Ascending aorta (tissue), 2 donors: ENCODE results near the gene WDR93. TPM values are rescaled to one million over a fixed set of nuclear protein-coding genes. Genes with fewer than 3 reads are reported as not detected.

Experiments used
- DNase-seq, 2 donors: peaks; one replicate each; pipeline ENCODE4 v3.0.0-alpha.2; 2019; ENCODE audit warnings: low spot score in 2 of 2
- H3K27ac ChIP-seq, 2 donors: fragments of 200-600 bp; sonication (generic); one replicate each; pipeline ENCODE4 v1.5.1; 2016 to 2017; ENCODE audit warnings: mild to moderate bottlenecking in 1 of 2
- H3K27me3 ChIP-seq: fragments of 200-600 bp; sonication (generic); one replicate; pipeline ENCODE4 v1.5.1; 2017
- H3K36me3 ChIP-seq, 2 donors: fragments of 200-600 bp; sonication (generic); one replicate each; pipeline ENCODE4 v1.5.1; 2016
- H3K4me1 ChIP-seq, 2 donors: fragments of 200-600 bp; sonication (generic); one replicate each; pipeline ENCODE4 v1.5.1; 2016 to 2017; ENCODE audit warnings: mild to moderate bottlenecking in 1 of 2
- H3K4me3 ChIP-seq, 2 donors: fragments of 200-600 bp; sonication (generic); one replicate each; pipeline ENCODE4 v1.5.1; 2016 to 2017; ENCODE audit warnings: mild to moderate bottlenecking in 1 of 2
- H3K9me3 ChIP-seq, 2 donors: fragments of 200-600 bp; sonication (generic); one replicate each; pipeline ENCODE4 v1.5.1; 2016
- intact Hi-C: fragments of 100-400 bp; cut with DNase I; formaldehyde crosslinking; loops from one replicate; pipeline ENCODE4 v1.15.1; 2023
- total RNA-seq: library from RNA; depleted of rRNA; stranded (reverse); fragments of >200 nt; gene quantifications from one replicate; pipeline ENCODE4 v1.1.0, GENCODE V29; 2016
- TF ChIP-seq, protein P1 (sequence below), 3 experiments: fragments of 200-600 bp in 2 of 3; fragments of 450-650 bp in 1 of 3; sonication (generic) in 2 of 3; IDR thresholded peaks; one replicate each; pipeline ENCODE4 v1.5.1; 2016 to 2019; ENCODE audit warnings: antibody characterized with exemption in 3 of 3, mild to moderate bottlenecking in 1 of 3, moderate library complexity in 1 of 3

Gene WDR93
- total RNA-seq, 1 donor from 2014 or later: not detected

DNA sequence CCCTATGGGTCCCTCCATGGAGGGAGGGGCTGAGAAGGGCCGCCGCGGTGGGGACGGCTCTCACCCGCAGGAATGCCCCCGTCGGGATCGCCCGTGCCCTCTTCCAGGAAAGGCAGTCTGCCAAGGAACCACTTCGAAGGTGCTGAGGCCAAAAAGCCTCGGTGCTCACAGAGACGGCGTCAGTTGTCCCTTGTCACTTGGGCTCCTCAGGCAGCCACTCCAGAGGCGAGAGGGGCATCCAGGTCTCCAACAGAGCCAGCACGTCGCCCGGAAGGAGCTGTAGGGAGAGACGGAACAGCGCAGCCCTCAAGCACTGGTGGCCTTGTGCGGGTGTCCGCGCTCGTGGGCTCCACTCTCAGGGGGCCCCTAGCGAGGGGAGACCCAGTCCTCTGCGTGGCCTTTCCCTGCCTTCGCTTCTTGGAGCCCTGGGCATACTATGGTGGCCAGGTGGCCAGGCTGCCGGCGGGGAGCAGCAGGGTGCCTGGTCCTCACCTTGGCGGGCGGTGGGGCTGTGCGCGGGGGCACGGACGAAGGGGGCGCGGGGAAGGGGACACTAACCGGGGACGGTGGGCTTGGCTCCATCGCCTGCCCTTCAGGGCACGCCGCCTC is 59.4 kb downstream of the WDR93 start:
- Histone ChIP-seq H3K36me3 (no peaks in the 10 kb centered on the region), H3K27ac (no peak overlapping the region), H3K9me3 (no peaks in the 10 kb centered on the region), H3K4me1 (peaks cover 6 to 16% of the 10 kb centered on the region in 2 donors), H3K4me3 (peak overlapping the region; percentile 77 to 78), H3K27me3 (no peaks in the 10 kb centered on the region)
- intact Hi-C loops: loop anchor here (2.0 kb wide), 1 partner anchor 103 kb away; no protein-coding TSS in a partner anchor
- TF ChIP-seq, protein P1, sequence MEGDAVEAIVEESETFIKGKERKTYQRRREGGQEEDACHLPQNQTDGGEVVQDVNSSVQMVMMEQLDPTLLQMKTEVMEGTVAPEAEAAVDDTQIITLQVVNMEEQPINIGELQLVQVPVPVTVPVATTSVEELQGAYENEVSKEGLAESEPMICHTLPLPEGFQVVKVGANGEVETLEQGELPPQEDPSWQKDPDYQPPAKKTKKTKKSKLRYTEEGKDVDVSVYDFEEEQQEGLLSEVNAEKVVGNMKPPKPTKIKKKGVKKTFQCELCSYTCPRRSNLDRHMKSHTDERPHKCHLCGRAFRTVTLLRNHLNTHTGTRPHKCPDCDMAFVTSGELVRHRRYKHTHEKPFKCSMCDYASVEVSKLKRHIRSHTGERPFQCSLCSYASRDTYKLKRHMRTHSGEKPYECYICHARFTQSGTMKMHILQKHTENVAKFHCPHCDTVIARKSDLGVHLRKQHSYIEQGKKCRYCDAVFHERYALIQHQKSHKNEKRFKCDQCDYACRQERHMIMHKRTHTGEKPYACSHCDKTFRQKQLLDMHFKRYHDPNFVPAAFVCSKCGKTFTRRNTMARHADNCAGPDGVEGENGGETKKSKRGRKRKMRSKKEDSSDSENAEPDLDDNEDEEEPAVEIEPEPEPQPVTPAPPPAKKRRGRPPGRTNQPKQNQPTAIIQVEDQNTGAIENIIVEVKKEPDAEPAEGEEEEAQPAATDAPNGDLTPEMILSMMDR (IDR thresholded peaks at IDR 0.05): no peak
- no peak for DNase-seq

GRCh38 chr15:89750560-89751542 is 60.2 kb downstream of the WDR93 start, which contains the start of gene MESP1:
Gene MESP1, minus strand, starts transcription at chr15:89751249. Its CDS starts 18 bp downstream, at chr15:89751231.
- no peaks in the 10 kb centered on the region for H3K36me3 ChIP-seq
- intact Hi-C loops: loop anchor here (2.0 kb wide), 1 partner anchor 104 kb away; no protein-coding TSS in a partner anchor
- DNase-seq: peak; percentile 25 to 95
- H3K4me3 ChIP-seq: peak within 1 kb of the TSS; percentile 77 to 78
- TF ChIP-seq, protein P1 (IDR thresholded peaks at IDR 0.05): peak; percentile 88 to 94 (median 90)
- H3K27me3 ChIP-seq: no peaks in the 10 kb centered on the region
- peaks cover 6 to 16% of the 10 kb centered on the region in 2 donors for H3K4me1 ChIP-seq
- H3K27ac ChIP-seq: no peak within 1 kb of the TSS
- no peaks in the 10 kb centered on the region for H3K9me3 ChIP-seq

- Histone ChIP-seq H3K9me3 (no peaks in the 10 kb centered on the region), H3K27me3 (no peaks in the 10 kb centered on the region), H3K4me3 (peak overlapping the region in 1 of 2 donors; percentile 78), H3K27ac (no peak overlapping the region), H3K36me3 (no peaks in the 10 kb centered on the region), H3K4me1 (peaks cover 6 to 16% of the 10 kb centered on the region in 2 donors)
- intact Hi-C loops: loop anchor here (2.0 kb wide), 1 partner anchor 105 kb away; no protein-coding TSS in a partner anchor
- no peak for DNase-seq
- TF ChIP-seq, protein P1 (IDR thresholded peaks at IDR 0.05): no peak
These were observed 61.1 kb downstream of the WDR93 start for GRCh38 chr15:89751748-89752147.

GRCh38 chr15:89753855-89754254 is 63.2 kb downstream of the WDR93 start:
- no peaks in the 10 kb centered on the region for H3K9me3 ChIP-seq
- no peaks in the 10 kb centered on the region for H3K27me3 ChIP-seq
- no peak overlapping the region for H3K27ac ChIP-seq
- no peak for DNase-seq
- no peaks in the 10 kb centered on the region for H3K36me3 ChIP-seq
- TF ChIP-seq, protein P1 (IDR thresholded peaks at IDR 0.05): no peak
- intact Hi-C loops: no loop called here
- H3K4me3 ChIP-seq: no peak overlapping the region
- peaks cover 6 to 16% of the 10 kb centered on the region in 2 donors for H3K4me1 ChIP-seq

DNA sequence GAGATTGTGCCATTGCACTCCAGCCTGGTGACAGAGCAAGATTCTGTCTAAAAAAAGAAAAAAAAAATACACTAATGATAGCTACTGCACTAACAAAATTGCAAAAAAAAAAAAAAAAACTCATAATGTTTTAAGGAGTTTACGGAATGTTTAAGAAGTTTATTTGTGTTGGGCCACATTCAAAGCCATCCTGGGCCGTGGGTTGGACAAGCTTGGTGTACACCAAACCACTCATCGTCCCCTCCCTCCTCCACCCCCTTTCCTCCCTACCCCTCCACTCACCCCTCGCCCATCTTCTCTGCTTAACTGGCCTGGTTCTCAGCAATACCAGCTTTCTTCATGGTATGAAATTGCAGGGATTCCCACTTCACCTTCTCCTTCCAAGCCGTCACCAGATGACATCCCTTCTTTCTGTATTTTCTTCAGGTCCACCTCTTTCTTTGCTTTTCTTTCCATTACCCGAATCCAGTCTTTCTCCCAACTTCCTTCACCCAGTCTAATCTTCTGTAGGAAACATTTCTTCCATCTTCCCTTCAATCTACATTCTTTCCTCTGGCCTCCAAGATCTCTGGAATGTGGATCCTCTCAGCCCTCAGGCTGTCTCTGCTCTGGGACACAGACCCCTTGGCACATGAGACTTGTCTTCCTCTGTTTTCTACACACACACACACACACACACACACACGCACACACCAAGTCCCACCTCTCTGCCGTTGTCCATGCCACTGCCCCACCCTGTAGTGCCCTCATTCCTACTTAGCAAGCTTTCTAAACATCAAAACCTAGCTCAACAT is 63.9 kb downstream of the WDR93 start:
- intact Hi-C loops: no loop called here
- no peaks in the 10 kb centered on the region for H3K27me3 ChIP-seq
- no peak for DNase-seq
- no peak overlapping the region for H3K27ac ChIP-seq
- H3K9me3 ChIP-seq: no peaks in the 10 kb centered on the region
- TF ChIP-seq, protein P1 (IDR thresholded peaks at IDR 0.05): no peak
- peaks cover 6 to 15% of the 10 kb centered on the region in 2 donors for H3K4me1 ChIP-seq
- no peak overlapping the region for H3K4me3 ChIP-seq
- no peaks in the 10 kb centered on the region for H3K36me3 ChIP-seq
